ENCODE measurements around the gene TEX54.
"Not testable (repeated sequence)": the region's sequence is repeated elsewhere in the genome, so short reads cannot be mapped to it uniquely, and the experiment has no call there.

TEX54 gene

DNA sequence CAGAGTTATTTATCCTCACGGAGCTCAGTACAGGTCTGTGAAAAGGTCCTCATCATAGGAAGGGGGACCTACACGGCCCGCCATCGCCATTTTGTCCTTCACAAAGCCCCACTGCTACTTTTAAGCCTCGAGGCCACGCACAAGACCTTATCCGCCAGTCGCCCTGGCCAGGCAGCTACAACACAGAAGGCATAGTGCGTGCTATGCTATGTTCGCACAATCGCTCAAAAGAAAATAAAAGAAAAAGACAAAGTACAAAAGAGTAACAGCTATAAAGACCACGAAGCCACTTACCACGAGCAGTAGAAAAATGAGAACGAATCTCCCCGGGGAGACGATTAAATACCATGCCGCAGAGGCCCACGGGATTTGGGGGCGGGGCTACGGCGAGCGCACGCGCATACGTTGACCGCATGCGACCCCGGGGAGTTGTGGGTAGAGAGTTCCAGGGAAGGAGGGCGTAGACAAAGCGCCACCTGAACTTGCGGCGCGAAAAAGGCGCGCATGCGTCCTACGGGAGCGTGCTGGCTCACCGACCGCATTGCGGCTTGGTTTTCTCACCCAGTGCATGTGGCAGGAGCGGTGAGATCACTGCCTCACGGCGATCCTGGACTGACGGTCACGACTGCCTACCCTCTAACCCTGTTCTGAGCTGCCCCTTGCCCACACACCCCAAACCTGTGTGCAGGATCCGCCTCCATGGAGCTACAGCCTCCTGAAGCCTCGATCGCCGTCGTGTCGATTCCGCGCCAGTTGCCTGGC lies 23.1 kb upstream of the TEX54 start:
- DNase-seq: peak; percentile 85 to 97 (median 94)

DNA sequence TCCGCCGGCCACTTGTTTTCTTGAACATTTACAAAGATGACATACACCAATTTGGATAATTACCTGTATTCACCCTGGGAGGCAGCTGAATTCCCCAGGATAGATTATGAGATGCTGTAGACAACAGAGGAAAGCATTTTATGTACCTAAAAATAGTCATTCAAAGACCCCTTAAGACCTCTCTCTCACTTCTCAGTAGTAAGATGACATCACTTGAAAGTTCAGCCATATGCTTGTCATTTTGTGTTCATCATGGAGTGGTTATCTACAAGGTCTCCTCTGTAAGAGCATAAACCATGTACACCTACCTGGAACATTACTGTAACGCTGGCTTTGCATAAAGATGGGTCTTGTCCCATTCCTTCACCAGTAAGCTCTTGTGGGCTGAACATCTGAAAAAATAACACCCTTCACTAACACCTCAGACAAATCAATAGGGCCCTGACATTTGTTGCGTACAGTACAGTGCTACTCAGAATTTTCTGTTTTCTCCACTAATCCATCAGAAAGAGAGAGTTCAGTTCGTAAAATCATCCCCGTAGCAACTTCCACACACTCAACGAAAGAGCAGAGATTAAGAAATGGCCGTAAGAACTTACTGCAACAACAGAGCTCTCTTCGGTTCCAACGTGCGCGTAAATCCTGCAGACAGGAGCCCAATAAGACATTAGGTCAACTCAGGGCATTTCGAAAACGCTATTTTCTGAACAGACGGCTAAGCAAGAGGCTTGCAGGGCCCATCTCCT lies 22.4 kb upstream of the TEX54 start:
- DNase-seq: no peak

DNA sequence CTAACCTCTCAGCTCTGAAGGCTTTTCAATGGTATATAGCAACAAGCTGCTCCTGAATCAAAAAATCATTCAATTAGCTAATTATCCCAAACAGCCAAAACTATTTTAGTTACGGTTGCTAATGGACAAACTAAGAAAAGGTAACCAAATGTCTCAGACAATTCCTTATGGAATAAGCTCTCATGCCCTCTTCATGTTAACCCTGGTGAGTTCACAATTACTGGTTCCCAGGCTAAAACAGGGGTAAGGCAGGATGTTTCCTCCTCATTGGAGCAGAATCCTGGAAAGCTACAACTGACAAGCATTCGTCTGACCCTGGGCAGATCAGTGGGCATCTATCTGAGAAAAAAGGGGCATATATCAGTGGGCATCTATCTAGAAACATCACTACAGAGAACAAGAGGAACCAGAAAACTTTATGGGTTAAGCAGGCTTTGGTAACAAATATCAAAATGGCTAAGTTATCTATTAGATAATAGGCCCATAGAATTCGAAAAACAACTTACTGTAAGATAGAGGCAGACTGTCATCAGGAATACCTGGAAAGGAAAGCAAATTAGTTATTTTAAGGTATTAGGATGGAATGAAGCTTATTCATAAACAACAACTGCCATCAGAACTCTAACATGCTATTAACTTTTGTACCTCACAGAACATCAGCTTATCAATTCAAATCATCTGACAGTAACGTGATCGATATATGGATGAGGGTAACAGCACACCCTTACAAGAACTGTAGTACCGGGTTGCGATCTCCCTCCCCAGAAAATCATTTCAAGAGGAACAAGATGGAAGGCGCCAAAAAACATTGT lies 21.6 kb upstream of the TEX54 start:
- DNase-seq: no peak

DNA sequence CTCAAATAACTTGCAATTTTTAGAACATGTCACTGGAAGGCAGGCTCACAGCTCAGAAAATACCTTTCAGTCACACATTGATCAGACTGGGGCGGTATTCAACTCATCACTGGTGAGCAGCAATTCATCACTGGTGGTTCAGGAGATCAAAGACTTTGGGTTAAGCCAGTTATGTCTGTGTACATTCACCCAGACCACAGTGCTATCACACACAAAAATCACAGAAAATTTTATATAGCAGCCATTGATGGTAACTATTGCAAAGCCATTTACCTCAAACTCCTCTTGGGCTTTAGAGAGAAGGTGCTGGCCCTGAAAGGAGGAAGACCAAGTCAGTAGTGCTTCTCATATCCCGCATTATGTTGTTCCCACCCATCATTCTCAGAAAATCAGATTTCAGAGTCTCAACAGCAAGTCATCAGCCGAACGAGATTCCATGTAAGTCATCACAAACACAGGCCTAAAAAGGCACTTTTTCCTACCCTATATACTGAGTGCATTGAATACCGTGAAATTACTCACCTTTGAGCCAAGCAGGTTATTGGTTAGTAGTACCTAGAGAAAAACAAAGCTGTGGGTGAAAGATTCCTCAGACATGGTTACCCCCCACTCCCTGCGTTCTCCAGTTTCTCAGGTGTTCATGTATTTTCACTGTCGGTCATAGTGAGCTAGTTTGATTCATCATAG lies 20.8 kb upstream of the TEX54 start:
- DNase-seq: no peak

DNA sequence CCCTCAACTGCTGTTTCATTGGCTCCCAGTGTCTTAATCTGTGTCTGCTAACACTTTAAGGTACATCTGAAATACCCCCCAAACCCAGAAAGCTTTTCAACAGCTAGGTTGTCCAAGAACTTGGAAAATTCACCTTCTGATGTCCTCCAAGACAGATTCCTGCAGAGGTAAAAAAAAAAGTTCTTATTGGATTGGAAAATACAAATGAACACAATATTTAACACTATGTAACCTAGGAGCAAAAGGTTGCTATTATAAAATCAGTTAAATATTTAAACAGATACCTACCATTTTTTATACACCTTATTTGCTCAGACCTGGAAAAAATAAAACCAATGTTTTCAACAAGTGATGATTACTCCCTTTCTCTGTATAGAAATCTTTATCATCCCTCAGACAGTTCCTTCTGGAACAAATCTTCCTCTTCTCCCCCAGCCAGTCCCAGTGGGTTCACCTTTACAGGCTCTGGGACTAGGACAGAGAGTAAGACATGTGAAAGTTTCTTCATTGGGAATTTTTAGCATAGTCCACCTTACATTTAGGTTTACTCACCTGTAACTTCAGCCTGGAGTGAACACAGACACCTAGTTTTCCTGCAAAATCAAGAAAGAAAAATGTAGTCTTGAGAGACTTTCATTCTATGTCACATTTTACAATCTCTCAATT lies 20.0 kb upstream of the TEX54 start:
- DNase-seq: no peak

DNA sequence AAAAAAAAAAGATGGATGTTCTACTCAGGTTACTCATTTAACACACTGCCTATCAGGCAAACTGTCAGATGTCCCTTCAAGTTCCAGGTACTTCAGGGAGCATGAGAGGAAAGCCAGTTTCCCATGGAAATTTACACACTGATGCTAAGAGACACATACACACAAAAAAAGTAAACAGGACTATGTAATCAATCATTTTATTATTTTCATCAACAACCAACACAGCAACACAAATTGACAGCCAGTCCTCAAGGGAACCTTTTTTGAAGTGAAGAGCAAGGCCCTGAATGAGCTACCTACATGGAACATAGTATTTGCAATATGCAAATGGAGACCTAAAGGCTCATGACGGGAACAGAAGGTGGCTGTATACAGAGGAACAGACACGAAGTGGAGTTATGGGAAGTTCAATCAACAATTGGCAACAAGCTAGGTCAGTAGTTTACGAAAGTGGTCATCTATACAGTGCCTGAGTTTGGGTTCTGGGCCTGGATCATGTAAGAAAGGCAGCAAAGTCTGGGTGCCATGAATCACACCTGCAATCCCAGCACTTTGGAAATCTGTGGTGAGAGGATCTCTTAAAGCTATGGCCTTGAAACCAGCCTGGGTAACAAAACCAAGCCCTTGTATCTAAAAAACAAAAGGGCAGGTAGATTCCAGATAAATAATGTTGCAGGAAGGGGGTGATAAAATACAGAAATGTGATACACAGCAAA lies 19.3 kb upstream of the TEX54 start:
- DNase-seq: no peak

DNA sequence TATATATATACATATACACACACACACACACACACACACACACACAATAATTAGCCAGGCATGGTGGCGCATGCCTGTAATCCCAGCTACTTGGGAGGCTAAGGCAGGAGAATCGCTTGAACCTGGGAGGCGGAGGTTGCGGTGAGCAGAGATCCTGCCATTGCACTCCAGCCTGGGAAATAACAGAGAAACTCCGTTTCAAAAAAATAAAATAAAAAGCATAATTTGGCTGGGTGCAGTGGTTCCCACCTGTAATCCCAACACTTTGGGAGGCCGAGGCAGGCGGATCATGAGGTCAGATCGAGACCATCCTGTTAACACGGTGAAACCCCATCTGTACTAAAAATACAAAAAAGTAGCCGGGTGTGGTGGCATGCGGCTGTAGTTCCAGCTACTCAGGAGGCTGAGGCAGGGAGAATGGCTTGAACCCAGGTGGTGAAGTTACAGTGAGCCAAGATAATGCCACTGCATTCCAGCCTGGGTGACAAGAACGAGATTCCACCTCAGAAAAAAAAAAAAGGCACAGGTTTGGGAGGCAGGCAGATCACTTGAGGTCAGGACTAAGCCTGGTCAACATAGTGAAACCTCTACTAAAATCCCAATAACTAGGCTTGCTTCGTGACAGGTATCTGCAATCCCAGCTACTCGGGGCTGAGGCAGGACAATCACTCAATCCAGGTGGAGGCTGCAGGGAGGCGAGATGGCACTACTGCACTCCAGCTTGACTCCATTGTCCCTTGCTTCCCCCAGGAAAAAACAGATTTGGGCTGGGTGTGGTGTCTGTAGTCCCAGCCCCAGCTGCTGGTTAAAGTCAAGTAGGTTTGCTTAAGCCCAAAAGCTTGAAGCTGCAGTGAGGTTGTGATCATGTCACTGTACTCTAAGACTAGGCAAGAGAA lies 18.5 kb upstream of the TEX54 start:
- no peak for DNase-seq

DNA sequence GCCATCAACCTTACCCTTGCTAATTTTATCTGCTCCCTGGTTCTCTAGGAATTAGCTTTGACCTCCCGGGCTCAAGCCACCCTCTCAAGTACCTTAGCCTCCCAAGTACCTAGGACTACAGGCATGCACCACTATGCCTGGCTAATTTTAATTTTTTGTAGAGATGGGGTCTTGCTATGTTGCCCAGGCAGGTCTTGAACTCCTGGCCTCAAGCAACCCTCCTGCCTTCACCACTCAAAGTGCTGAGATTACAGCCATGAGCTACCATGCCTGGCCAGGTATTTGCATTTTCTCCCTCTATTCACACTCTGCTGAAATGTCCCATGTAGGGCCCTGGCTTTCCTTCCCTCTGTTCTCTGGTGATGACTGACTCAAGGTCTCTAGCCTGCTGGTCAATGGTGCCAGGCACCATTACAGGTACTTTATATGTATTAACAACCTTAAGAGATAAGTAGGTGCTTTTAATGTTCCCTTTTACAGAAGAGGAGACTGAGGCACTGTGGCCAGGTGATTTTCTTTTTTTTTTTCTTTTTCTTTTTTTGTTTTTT lies 15.2 kb upstream of the TEX54 start:
- DNase-seq: no peak

DNA sequence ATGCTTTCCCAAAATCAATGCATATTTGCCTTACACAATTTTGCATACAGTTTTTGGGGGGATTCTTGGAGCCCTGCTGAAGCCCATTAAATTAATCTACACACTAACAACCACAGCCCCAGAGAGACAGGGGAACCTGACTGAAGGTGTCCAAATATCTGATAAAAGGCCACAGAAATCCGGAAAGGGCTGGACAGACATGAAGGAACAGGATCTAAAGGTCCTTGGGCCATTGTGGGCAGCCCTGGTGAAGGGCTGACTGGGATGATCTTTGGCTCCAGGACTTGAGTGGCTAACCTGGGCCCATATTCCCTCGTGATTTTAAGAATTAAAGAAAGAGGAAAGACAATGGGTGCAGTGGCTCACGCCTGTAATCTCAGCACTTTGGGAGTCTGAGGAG lies 13.5 kb upstream of the TEX54 start:
- no peak for DNase-seq

DNA sequence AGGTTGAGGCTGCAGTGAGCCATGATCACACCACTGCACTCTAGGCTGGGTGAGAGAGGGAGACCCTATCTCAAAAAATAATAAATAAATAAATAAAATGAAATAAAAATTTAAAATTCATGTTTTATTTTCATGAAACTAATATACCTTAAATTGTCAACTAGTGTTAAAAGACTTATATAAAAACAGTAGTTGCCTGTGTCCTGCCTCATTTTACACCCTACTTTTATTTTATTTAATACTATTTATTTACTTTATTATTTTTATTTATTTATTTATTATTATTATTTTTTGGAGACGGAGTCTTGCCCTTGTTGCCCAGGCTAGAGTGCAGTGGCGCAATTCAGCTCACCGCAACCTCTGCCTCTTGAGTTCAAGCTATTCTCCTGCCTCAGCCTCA lies 11.5 kb upstream of the TEX54 start:
- no peak for DNase-seq

DNA sequence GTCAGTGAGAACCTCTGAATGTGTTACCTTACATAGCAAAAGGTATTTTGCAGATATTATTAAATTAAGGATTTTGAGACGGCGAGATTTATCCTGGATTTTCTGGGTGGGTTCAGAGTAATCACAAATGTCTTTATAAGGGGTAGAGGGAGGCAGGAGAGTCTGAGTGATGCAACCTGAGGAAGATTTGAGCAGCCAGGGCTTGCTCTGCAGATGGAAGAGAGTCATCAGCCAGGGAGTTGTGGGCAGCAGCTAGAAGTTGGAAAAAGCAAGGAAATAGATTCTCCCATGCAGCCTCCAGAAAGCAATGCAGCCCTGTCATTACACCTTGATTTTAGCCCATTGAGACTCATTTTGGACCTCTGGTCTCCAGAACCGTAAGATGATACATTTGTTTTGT lies 10.8 kb upstream of the TEX54 start:
- no peak for DNase-seq

DNA sequence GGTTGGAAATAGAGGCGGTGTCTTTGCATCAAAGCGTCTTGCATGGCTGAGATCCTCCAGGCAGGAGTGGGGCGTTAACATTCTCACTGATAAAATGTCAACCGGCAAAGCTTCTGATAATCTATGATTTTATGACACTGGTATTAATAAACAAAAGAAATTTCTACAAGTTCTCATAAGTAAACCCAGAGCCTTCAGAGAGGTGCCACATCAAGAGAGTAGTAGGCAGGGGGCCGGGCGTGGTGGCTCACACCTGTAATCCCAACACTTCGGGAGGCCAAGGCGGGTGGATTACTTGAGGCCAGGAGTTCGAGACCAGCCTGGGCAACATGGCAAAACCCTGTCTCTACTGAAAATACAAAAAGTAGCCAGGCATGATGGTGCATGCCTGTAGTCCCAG lies 10.2 kb upstream of the TEX54 start:
- not testable (repeated sequence) for DNase-seq

DNA sequence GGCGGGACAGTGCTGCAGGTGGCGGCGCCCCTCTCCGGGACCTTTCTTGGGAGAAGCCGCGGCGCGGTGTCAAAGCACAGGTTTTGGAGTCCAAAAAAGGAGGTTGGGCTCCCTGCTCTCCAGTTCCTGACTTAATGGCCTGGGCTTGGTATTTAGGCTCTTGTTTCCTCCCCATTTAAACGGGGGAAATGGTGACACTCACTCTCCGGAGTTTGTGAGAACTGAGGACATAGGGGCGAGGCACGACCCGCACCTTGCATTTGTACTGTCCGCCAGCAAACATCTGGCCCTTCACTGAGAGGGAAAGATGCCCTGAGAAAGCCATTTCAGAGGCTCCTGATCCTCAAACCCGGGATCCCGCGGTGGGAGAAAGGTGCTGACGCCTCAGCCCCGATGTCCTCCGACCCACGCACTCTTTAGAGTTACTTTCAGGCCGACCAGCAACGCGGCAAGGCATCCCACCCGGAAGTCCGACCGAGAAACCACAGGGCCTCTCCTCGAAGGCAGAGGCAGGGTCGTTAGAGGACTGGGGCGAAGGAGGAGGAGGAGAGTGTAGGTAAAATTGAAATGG lies 9.6 kb upstream of the TEX54 start:
- DNase-seq: peak in 7 of 14 donors; percentile 13 to 57 (median 43)

DNA sequence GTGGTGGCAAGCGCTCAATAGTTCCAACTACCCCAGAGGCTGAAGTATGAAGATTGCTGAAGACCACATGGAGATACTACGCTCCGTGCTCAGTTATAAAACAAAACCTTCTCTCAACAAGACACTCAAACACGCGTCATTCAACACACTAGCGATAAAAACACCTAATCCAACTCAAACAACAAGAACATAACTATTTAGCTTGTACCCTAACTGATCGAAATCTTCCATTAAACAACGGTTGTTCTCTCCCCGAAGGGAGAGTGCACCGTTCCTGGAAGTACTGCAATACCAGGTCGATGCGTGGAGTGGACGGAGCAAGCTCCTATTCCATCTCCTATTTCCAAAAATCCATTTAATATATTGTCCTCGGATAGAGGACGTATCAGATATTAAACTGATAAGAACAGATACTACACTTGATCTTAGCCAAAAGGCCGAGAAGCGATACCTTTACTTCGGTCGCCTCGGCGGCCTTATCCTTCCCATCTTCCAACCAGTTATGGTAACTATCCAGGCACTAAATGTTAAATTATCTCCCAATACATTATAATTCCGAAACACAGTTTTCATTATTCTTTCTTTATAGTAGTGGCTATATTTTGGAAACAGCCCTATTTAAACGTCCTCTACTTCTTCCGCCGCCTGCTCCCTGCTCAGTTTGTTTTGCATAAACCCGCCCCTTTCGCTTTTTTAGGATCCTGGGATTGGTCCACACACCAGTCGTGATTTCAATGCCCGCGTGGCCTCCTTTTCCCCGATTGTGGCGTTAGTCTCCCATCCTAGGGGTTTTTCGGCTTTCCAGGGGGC lies 8.9 kb upstream of the TEX54 start:
- DNase-seq: peak in 13 of 14 donors; percentile 11 to 100 (median 83)

DNA sequence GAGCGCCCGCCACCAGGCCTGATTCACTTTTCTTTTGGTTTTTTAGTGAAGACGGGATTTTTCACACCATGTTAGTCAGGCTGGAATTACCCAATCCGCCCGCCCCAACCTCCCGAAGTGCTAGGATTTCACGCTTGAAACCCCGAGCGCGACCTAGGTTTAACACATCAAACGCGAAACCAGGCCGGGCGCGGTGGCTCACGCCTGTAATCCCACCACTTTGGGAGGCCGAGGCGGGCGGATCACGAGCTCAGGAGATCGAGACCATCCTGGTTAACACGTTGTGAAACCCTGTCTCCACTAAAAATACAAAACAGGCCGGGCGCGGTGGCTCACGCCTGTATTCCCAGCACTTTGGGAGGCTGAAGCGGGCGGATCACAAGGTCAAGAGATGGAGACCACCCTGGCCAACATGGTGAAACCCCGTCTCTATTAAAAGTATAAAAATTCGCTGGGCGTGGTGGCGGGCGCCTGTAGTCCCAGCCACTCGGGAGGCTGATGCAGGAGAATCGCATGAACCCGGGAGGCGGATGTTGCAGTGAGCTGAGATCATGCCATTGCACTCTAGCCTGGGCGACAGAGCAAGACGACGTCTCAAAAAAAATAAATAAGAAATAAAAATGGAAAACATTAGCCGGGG lies 8.2 kb upstream of the TEX54 start:
- DNase-seq: peak in 10 of 14 donors; percentile 18 to 66 (median 46)

DNA sequence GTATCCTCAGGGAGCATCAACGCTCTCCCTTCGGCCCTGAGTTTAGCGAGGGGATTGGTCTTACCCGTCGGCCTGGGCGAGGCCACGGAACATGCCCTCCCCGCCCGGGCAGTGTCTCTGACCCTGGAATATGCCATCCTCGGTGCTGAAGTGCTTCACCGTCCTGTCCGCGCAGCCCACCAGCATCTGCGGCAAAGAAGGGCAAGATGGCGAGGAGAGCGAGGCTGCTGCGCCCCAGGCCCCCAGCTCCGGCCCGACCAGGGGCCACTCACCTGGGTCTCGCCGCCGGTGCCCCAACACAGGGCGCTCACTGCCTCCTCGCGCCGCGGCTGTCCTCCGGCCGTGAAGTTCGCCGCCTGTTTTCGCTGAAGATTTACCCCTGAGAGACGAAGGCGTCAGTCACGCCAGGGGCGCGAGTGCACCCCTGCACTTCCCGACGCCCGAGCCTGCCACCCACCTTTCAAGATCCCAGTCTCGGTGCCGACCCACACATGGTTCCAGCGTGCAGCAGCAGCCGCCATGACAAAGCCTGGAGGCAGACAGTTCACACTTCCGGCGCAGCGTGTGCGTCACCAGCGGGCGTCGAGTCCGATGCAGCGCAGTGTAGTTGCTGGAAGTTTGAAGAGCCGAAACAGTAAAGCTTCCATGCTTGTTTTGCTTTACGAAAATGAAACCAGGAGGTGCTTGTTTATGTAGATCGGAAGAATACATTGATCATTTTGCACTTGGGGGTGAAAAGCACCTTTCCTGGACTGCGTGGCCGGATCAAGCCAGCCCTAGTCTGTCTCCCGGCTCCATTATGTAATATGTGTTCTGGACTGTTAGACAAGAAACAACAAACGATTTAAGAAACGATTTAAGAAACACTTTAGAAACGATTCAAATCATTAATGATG lies 6.7 kb upstream of the TEX54 start, which contains the start of gene WDR74:
Gene WDR74, minus strand, starts transcription at position 541 of the 896 bp plus-strand sequence. Its CDS starts 20 bp downstream, at position 521.
- DNase-seq: peak; percentile 35 to 95 (median 89)

DNA sequence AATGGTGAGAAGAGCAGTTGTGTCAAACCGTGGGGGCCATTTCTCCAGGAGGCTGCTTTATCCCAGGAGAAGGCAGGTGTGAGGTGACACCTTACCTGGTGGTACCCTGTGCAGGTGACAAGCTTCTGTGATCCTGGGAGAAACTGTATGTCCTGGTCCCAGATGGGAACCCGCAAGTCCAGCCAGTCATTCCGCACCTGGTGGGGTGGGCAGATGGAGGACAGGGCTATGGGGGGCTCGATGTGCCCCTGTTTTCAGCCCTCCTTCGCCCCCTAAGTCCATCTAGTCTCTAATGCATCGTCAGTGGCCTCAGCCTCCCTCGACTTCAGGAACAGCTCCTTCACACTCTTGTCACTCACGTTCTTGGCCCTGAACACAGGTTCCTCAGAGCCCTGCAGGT lies 2.7 kb upstream of the TEX54 start:
- no peak for DNase-seq
